Activated CD4-positive, alpha-beta T cell treated with anti-CD3 and anti-CD28 coated beads, Interleukin-10, Interleukin-2, amounts not matched to agents 100 ng/mL and 50 ng/mL, durations not matched to agents 16 hours and 8 hours (primary cell): ENCODE data around the gene TMEM175.
"Not testable (repeated sequence)": the region's sequence is repeated elsewhere in the genome, so short reads cannot be mapped to it uniquely, and the experiment has no call there.

Source experiments
- DNase-seq: peaks from one replicate; pipeline ENCODE4 v3.0.0-alpha.2; 2020

The TMEM175 gene

GRCh38 chr4:992297-993110 lies 60.2 kb downstream of the TMEM175 start:
- DNase-seq: no peak

DNA sequence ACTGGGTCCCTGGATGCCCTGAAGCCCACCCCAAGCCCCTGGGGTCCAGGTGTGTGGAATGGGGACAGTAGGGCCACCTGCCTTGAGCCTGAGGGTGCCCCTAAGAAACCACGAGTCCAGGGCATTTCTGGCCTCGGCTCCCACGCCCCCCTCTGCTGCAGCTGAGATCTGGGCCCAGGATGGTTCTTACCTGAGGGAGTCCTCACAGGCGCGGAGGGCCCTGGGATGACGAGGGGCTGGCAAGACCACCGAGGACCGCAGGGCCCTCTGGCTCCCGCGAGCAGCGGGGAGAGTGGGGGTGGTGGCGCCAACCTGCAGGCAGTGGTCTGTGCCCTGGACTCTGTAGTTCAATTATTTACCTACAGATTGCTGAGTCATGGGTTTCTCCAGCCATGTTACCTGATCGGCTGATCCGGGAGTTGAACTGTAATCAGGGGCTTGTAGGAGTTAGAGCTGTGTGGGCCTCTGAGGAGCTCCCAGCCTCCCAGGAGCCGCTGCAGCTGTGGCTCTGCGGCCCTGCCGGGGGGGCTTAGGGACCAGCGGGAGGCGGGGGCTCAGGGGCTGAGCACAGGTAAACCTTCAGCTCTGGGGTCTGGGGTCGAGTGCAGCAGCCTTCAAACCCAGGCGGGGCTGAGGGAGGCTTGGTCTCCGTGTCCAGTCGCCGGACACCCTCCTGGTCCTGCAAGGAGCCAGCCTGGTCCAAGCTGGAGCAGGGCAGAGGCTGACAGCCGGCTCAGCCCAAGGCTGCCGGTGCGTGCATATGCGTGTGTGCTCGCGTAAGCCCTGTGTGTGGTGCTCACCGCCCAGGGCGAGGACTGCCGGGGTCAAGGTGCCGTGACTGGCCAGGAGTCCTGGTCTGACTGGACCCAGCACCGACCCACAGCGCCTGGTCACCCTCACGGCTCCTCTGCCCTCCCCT lies 61.1 kb downstream of the TMEM175 start, which contains the start of gene SLC26A1:
Gene SLC26A1 (minus strand): TSS at position 294 of the 919 bp plus-strand sequence. CDS start 1,701 bp downstream, outside the sequence.
- DNase-seq: no peak

DNA sequence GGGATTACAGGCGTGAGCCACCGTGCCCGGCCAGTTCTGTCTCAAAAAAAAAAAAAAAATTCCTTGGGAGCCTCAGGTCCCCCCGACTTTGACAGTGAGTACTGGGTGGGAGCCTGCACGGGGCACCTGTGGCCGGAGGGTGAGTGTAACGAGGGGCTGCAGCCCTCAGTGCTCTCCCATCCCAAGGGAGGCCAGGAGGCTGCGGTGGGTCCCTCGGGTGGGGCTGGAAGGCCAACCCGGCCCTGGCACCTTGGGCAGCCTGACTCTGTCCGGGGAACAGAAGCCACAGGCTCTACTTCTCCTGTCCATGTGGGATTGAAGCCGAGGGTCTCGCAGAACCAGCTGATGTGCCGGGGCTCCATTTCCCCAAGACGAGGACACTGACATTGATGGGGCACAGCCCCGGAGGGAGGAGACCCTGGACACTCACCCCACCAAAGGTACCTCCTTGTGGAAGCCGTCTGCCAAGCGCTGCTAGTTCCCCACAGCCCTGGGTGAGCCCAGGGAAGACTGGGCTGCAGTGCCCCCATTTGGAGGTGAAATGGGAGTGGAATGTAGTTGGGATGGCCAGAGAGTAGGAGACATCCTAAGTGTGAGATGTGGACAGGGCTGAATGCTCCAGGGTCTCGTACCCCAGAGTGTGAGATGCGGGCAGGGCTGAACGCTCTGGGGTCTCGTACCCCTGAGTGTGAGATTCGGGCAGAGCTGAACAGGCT lies 63.2 kb downstream of the TMEM175 start:
- DNase-seq: no peak

GRCh38 chr4:996030-996996 lies 64.1 kb downstream of the TMEM175 start:
- DNase-seq: no peak

DNA sequence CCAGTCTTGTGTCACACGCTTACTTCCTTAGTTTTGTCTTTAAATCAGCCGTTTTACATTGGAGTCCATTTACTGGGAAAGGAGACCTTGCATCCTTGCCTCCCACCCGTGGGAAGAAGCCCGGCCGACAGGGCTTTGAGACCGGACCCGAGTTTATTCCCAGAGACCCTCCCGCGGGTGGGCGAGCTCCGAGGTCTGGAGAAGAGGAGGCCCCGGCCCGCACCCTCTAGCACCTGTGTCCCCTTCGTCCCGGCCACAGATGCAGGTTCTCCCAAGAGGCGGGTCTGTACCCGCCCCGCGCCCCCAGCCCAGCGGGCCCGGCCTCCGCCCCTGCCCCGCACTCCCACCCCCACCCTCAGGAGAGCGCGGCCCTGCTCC lies 64.7 kb downstream of the TMEM175 start:
- no peak for DNase-seq

DNA sequence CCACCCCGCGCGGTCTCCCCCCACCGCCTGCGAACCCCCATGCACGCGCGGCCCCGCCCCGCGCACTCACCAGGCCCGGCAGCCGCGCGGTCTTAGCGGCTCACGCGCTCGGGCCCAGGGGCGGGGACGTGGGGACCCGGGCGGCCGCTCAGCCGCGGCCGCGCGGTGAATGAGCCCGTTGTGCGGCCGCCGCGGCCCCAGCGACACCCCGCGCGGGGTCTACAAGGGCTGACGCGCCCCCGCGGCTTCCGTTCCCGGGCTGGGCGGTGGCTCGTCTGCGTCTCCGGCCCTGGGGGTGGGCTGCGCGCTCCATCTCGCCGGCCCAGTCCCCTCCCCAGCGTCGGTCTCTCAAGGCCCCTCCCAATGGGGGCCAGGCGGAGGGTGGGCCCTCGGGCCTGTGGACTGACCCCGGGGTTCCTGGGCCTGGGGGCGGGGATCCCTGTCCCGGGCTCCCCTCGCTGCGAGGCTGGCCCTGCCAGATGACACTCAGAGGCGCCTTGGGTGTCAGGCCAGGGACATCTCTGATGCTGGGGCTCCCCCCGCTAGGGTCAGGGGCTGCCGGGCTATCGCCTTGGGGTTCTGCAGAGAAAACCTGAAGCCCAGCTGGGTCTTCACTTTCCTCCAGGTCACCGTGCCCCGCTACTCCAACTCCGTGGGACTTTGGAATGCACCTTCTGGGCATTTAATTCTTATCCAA lies 65.3 kb downstream of the TMEM175 start:
- DNase-seq: no peak

- no peak for DNase-seq
Measured at GRCh38 chr4:998096-998691, 65.9 kb downstream of the TMEM175 start.

GRCh38 chr4:999240-999863 lies 67.1 kb downstream of the TMEM175 start:
- DNase-seq: not testable (repeated sequence)

DNA sequence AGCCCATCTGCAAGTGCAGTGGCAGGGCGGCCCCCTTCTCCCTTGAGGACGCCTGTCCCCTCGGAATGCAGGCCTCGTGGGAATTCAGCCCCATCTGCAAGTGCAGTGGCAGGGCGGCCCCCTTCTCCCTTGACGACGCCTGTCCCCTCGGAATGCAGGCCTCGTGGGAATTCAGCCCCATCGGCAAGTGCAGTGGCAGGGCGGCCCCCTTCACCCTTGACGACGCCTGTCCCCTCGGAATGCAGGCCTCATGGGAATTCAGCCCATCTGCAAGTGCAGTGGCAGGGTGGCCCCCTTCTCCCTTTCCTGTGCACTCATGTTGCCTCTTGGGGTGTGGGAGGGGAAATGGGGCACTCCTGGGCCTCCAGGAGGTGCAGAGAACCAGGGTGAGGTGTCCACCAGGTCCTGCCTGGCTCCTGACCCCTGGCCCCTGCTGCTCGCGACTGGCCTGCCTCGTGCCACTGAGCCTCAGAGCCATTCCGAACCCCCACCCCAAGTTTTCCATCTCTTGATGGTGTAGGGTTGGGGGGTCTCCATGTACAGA lies 67.7 kb downstream of the TMEM175 start:
- DNase-seq: no peak

DNA sequence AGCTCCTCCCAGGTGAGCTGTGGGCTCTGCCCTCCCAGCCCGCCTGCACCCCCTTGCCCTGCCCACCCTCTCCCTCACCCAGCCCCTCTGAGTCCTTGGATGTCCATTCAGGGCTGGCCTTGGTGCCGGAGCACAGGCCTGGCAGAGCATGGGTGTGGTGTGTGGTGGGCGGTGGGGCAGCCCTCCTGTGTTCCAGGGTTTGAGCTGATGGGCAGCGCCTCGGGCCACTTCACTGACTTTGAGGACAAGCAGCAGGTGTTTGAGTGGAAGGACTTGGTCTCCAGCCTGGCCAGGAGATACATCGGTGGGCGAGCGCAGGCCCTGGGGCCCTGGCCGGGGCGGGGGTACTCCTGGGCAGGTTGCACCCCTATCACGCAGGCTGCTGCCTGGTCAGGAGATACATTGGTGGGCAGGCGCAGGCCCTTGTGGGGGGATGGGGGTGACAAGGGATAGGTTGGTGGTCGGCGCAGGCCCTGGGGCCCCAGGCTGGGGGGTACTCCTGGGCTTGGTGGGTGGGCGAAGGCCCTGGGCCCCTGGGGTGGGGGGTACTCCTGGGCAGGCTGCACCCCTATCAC lies 68.5 kb downstream of the TMEM175 start:
- no peak for DNase-seq

- DNase-seq: no peak
Measured at GRCh38 chr4:1001561-1002130, 69.4 kb downstream of the TMEM175 start.

GRCh38 chr4:1002131-1002630 lies 69.9 kb downstream of the TMEM175 start:
- peak; percentile 24 for DNase-seq

GRCh38 chr4:1002631-1003251 lies 70.5 kb downstream of the TMEM175 start:
- no peak for DNase-seq

- no peak for DNase-seq
Measured at GRCh38 chr4:1003271-1004070, 71.2 kb downstream of the TMEM175 start.

DNA sequence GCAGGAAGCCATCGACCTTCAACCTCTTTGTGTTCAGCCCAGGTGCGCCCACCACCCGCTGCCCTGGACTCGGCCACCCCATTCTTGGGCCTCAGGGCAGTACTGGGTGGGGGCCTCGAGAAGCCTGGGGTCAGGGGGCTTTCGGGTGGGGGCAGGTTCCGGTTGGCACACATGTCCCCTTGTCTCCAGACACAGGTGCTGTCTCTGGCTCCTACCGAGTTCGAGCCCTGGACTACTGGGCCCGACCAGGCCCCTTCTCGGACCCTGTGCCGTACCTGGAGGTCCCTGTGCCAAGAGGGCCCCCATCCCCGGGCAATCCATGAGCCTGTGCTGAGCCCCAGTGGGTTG lies 71.8 kb downstream of the TMEM175 start:
- no peak for DNase-seq

DNA sequence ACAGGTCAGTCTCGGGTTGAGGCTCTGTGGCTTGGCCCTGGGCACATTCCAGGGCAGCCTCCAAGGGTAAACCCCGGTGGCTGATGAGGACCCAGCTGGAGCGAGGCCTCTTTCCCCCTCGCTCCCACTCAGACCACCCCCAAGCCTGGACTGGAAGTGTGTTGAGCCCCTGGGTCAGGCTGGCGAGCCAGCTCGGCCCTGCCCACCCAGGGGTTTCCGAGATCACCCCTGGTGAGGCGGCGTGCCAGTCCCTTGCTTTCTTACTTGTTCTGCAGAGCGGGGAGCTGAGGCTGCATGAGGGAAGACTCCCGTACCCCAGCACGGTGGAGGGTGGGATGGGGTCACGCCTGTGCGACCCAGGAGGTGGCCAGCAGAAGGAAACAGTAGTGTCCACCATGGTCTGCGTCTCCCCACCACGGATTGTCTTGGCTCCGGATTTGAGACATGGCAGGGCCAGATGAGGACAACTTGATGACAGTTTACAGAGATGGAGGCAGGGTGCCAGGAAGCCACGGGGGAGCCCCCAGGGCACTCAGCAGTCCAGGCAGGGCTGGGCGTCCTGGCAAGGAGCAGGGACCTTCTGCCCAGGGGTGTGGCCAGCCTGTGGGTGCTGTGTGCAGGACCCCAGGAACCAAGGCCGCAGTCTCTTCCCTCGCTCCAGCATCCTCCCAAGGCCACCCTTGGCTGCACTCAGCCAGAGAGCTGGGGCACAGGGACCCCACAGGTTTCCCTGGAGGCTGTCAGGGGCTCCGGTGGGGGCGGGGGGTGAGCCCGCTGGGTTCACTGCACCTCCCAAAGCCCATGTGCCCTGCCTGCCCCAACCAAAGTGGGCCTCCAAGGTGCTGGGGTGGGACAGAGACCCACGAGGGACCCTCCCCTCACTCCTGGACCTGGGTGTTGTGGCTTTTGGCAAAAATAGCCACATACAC lies 72.6 kb downstream of the TMEM175 start:
- no peak for DNase-seq

- no peak for DNase-seq
Measured at GRCh38 chr4:1006856-1007255, 74.6 kb downstream of the TMEM175 start.
